ENCODE data around the gene DSN1. TPM values are rescaled to one million over a fixed set of nuclear protein-coding genes. Genes with fewer than 3 reads are reported as not detected.
A peak's percentile ranks its signal among the peaks of the same experiment; 100 is the strongest.

DSN1 gene
- total RNA-seq, 6 experiments from 2014 or later: 8.6 to 15.7 (median 14.0) TPM

DNA sequence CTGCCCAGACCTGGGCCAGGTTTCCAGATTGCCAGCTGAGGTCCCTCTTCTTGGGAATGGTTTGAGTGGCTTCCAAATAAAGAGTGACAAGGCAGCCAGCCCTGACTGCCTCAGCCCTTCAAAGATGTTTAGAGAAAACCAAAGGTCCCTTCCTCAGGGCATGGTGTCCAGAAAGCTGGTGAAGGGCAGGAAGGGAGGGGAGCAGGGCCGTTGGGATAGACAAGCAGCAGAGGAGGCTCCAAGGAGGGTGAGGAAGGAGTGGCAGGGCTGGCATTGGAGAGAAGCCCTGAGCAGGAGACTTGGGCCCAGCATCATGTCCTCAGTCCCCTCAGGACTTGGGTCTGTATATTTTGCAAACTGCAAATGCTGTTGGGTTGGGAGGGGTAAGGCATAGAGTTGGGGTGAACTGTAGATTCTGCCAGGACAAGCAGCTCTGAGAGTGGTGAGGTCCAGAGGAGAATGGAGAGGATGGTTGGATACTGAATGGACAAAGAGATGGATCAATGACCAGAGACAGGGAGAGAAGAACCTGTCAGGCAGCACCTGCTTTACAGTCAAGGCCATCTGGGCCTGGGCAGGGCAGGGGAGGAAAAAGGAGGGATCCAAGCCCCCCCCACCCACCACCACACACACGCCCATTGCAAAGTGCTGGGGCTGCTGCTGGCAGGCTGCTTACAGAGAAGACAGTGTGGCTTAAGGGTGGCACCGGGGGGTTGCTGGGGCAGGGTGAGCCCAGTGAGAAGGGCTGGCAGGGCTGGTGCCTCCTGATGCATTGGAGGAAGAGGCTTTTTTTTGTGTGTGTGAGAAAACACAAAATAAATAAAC is 5.5 kb upstream of the DSN1 start:
- Mint-ChIP-seq H3K27me3 (ENCODE audit: insufficient read depth) (peaks cover 14% of the 10 kb centered on the region), H3K9me3 (no peaks in the 10 kb centered on the region), H3K36me3 (ENCODE audit: low read depth) (peaks cover 36% of the 10 kb centered on the region), H3K4me1 (ENCODE audit: low read depth) (peaks cover 22% of the 10 kb centered on the region), H3K27ac (peak overlapping the region; percentile 47; the same call in 1 of the 2 replicates), H3K4me3 (no peak overlapping the region)
- TF ChIP-seq, protein P1, sequence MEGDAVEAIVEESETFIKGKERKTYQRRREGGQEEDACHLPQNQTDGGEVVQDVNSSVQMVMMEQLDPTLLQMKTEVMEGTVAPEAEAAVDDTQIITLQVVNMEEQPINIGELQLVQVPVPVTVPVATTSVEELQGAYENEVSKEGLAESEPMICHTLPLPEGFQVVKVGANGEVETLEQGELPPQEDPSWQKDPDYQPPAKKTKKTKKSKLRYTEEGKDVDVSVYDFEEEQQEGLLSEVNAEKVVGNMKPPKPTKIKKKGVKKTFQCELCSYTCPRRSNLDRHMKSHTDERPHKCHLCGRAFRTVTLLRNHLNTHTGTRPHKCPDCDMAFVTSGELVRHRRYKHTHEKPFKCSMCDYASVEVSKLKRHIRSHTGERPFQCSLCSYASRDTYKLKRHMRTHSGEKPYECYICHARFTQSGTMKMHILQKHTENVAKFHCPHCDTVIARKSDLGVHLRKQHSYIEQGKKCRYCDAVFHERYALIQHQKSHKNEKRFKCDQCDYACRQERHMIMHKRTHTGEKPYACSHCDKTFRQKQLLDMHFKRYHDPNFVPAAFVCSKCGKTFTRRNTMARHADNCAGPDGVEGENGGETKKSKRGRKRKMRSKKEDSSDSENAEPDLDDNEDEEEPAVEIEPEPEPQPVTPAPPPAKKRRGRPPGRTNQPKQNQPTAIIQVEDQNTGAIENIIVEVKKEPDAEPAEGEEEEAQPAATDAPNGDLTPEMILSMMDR (IDR thresholded peaks at IDR 0.05): no peak
- DNase-seq: no peak

DNA sequence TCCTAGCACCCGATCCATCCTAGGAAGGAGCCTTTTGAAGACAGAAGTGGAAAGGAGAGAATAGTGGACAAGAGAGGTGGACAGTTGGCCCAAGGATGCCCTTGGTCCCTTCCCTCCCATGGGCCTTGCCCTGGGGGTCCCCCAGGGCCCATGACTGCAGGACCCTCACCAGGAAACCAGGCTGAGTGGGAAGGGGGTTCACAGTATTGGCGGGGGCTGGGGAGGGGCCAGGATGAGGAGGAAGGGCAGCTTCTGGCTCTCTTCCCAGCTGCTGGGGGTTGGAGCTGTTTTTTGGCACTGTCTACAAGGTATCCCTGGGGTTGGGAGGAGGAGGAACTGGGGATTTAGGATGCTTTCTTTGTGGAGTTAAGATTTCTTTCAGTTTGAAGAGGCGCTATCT is 4.0 kb upstream of the DSN1 start:
- Mint-ChIP-seq H3K27ac (peak overlapping the region; percentile 24; the same call in 1 of the 2 replicates), H3K27me3 (ENCODE audit: insufficient read depth) (peaks cover 18% of the 10 kb centered on the region), H3K4me1 (ENCODE audit: low read depth) (peaks cover 25% of the 10 kb centered on the region), H3K9me3 (no peaks in the 10 kb centered on the region), H3K36me3 (ENCODE audit: low read depth) (peaks cover 22% of the 10 kb centered on the region), H3K4me3 (no peak overlapping the region)
- no peak for DNase-seq
- TF ChIP-seq, protein P1 (IDR thresholded peaks at IDR 0.05): no peak

DNA sequence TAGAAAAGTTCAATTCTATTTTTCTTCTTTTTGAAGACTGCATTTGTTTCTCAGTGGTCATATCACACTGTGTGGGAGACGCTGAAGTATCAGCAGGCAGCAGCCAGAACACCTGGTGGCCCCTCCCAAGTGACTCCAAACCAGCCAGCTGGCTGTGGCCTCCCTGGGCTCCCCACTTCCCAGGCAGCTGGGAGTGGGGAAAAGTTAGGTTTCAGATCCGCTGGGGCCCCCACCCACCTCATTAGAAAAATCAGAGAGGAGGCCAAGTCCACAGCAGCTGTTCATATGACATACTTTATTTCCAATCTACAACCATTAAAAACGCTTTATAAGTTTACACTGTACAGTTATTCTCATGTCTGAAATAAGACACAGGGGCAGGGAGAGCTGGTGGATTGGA is 3.6 kb upstream of the DSN1 start:
- Mint-ChIP-seq H3K36me3 (ENCODE audit: low read depth) (peaks cover 22% of the 10 kb centered on the region), H3K9me3 (no peaks in the 10 kb centered on the region), H3K27ac (peak overlapping the region; percentile 24; the same call in 1 of the 2 replicates), H3K27me3 (ENCODE audit: insufficient read depth) (peaks cover 18% of the 10 kb centered on the region), H3K4me3 (no peak overlapping the region), H3K4me1 (ENCODE audit: low read depth) (peaks cover 29% of the 10 kb centered on the region)
- DNase-seq: no peak
- TF ChIP-seq, protein P1 (IDR thresholded peaks at IDR 0.05): no peak

DNA sequence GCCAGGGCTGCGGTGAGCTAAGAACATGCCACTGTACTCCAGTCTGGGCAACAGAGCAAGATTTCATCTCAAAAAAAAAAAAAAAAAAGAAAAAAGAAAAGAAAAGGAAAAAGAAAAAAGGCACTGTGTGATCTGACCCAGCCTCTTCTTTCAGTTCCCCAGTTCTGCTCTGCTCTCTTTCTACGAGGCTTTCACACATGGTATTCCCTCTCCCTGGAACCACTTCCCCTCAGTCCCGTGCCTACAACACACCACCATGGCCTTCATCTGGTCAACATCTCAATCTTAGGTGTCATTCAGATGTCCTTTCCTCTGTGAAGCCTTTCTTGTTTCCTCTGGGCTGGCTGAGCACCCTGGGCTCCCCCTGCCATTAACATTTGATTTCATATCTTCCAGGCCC is 2.3 kb upstream of the DSN1 start:
- H3K9me3 Mint-ChIP-seq: no peaks in the 10 kb centered on the region
- H3K4me3 Mint-ChIP-seq: no peak overlapping the region; the same call in 1 of the 2 replicates
- H3K27me3 Mint-ChIP-seq (ENCODE audit: insufficient read depth): peaks cover 18% of the 10 kb centered on the region
- H3K36me3 Mint-ChIP-seq (ENCODE audit: low read depth): peaks cover 22% of the 10 kb centered on the region
- DNase-seq: no peak
- TF ChIP-seq, protein P1 (IDR thresholded peaks at IDR 0.05): no peak
- H3K4me1 Mint-ChIP-seq (ENCODE audit: low read depth): peaks cover 39% of the 10 kb centered on the region
- H3K27ac Mint-ChIP-seq: peak overlapping the region; percentile 32; the same call in 1 of the 2 replicates

DNA sequence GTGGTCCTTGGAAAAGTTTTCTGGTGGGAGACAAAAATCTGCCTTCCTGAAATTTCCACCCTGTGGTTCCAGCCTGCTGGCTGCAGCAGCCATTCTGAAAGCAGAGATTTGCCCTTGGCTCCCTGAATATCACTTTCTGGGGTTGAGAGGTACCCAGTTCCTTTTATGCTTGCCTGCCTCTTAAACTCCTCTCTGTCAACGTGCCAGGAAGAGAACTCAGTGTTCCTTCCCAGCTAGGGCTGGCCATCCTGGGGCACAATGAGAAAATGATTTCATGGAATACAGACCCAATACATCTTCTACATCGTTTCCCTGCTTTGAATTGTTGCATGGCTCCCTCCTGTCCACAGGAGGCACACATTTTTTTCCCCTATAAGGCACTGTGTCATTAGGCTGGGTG is 1.6 kb upstream of the DSN1 start:
- peak overlapping the region; percentile 91; the same call in 1 of the 2 replicates for H3K4me3 Mint-ChIP-seq

More for the DNA sequence above, 1.6 kb upstream of the DSN1 start:
- Mint-ChIP-seq H3K9me3 (no peaks in the 10 kb centered on the region), H3K27ac (peak overlapping the region; percentile 99), H3K27me3 (ENCODE audit: insufficient read depth) (peaks cover 18% of the 10 kb centered on the region), H3K4me1 (ENCODE audit: low read depth) (peaks cover 43% of the 10 kb centered on the region), H3K36me3 (ENCODE audit: low read depth) (peaks cover 18% of the 10 kb centered on the region)
- TF ChIP-seq, protein P1 (IDR thresholded peaks at IDR 0.05): no peak
- DNase-seq: no peak
